ENCODE data around the gene SPAG16. TPM values are rescaled to one million over a fixed set of nuclear protein-coding genes. Genes with fewer than 3 reads are reported as not detected.

Gene SPAG16
- total and polyA plus RNA-seq, 2 of the 13 experiments (the other 11 are each of a cell fraction or from before 2014, with no cell fraction given): 9.6 to 26.5 TPM

DNA sequence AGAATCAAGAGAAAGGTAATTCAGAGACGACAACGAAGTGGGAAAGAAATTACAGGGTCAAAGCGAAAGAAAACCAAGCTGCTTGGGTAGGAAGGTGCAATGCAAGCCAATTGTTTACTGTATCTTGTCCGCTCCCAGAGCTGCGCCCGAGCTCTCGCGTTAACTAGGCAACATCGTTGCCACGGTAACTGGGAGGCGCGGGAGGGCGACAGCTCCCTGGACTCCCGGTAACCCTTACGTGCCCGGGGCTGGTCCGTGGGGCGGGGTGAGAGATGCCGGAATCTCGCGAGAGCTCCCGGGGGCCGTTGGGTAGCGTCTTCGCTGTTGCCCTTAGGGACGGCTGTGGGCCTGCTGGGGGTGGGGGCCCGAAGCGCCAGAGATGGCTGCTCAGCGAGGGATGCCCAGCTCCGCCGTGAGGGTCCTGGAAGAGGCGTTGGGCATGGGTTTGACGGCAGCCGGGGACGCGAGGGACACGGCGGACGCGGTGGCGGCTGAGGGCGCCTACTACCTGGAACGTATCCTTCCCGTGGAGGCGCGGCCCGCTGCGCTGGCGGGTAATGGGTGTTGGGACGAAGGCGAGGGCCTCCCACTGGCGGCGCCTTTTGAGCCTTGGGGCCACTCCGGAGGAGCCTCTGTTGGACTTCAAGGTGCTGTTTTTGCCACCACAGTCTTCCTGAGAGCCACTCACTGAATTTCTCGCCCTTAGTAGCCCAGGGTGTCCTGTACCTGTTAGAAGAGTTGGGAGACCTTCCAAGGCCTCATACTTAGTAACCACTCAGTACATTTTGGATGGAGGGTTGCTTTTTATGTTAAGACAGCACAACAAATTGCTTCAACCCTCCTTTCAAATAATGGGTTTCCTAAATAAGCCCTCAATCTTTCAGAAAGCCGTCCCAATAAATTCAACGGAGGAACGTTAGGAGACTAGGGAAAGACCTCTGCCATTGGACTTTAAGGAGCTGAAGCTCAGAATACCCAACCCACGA lies at the start of gene SPAG16 (continued):
- peak; percentile 92; the same call in 1 of the 2 replicates for TF ChIP-seq ZNF33B (CRISPR knock-in tag; IDR thresholded peaks at IDR 0.05)
- TF ChIP-seq FOSL1 (CRISPR knock-in tag; IDR thresholded peaks at IDR 0.05; ENCODE audit: borderline replicate concordance): no peak
- TF ChIP-seq SMARCE1 (IDR thresholded peaks at IDR 0.05; ENCODE audit: borderline replicate concordance): no peak
- no peak for TF ChIP-seq PHB2 (IDR thresholded peaks at IDR 0.05; ENCODE audit: partially characterized antibody)
- TF ChIP-seq ZZZ3 (CRISPR knock-in tag; IDR thresholded peaks at IDR 0.05; ENCODE audit: borderline replicate concordance): peak; percentile 42; the same call in 1 of the 2 replicates
- TF ChIP-seq NFATC3 (CRISPR knock-in tag; IDR thresholded peaks at IDR 0.05): no peak
- TF ChIP-seq HIVEP1 (CRISPR knock-in tag; IDR thresholded peaks at IDR 0.05): peak; percentile 92
- TF ChIP-seq FIP1L1 (IDR thresholded peaks at IDR 0.05; ENCODE audit: borderline replicate concordance, insufficient read depth, low read depth, low read length): no peak
- TF ChIP-seq IRF2 (CRISPR knock-in tag; IDR thresholded peaks at IDR 0.05): peak; percentile 100
- TF ChIP-seq HCFC1 (IDR thresholded peaks at IDR 0.05; ENCODE audit: low read depth, low read length): peak; percentile 68
- TF ChIP-seq TERF1 (CRISPR knock-in tag; IDR thresholded peaks at IDR 0.05): no peak
- TF ChIP-seq ZNF570 (CRISPR knock-in tag; IDR thresholded peaks at IDR 0.05; ENCODE audit: borderline replicate concordance): no peak
- TF ChIP-seq HOXA7 (CRISPR knock-in tag; IDR thresholded peaks at IDR 0.05): no peak
- peak; percentile 47; the same call in 1 of the 2 replicates for TF ChIP-seq CEBPG (CRISPR knock-in tag; IDR thresholded peaks at IDR 0.05)
- no peak for TF ChIP-seq ZNF362 (CRISPR knock-in tag; IDR thresholded peaks at IDR 0.05; ENCODE audit: borderline replicate concordance)
- TF ChIP-seq EEA1 (CRISPR knock-in tag; IDR thresholded peaks at IDR 0.05; ENCODE audit: borderline replicate concordance): peak; percentile 94; the same call in 1 of the 2 replicates
- TF ChIP-seq, protein P1, sequence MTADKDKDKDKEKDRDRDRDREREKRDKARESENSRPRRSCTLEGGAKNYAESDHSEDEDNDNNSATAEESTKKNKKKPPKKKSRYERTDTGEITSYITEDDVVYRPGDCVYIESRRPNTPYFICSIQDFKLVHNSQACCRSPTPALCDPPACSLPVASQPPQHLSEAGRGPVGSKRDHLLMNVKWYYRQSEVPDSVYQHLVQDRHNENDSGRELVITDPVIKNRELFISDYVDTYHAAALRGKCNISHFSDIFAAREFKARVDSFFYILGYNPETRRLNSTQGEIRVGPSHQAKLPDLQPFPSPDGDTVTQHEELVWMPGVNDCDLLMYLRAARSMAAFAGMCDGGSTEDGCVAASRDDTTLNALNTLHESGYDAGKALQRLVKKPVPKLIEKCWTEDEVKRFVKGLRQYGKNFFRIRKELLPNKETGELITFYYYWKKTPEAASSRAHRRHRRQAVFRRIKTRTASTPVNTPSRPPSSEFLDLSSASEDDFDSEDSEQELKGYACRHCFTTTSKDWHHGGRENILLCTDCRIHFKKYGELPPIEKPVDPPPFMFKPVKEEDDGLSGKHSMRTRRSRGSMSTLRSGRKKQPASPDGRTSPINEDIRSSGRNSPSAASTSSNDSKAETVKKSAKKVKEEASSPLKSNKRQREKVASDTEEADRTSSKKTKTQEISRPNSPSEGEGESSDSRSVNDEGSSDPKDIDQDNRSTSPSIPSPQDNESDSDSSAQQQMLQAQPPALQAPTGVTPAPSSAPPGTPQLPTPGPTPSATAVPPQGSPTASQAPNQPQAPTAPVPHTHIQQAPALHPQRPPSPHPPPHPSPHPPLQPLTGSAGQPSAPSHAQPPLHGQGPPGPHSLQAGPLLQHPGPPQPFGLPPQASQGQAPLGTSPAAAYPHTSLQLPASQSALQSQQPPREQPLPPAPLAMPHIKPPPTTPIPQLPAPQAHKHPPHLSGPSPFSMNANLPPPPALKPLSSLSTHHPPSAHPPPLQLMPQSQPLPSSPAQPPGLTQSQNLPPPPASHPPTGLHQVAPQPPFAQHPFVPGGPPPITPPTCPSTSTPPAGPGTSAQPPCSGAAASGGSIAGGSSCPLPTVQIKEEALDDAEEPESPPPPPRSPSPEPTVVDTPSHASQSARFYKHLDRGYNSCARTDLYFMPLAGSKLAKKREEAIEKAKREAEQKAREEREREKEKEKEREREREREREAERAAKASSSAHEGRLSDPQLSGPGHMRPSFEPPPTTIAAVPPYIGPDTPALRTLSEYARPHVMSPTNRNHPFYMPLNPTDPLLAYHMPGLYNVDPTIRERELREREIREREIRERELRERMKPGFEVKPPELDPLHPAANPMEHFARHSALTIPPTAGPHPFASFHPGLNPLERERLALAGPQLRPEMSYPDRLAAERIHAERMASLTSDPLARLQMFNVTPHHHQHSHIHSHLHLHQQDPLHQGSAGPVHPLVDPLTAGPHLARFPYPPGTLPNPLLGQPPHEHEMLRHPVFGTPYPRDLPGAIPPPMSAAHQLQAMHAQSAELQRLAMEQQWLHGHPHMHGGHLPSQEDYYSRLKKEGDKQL (CRISPR knock-in tag; IDR thresholded peaks at IDR 0.05; ENCODE audit: low read depth): 0 out of 2 replicates have a peak, but pooled peaks have one; percentile 61
- TF ChIP-seq PRMT3 (CRISPR knock-in tag; IDR thresholded peaks at IDR 0.05; ENCODE audit: borderline replicate concordance, low read depth): no peak; the same call in 1 of the 2 replicates
- peak; percentile 75; the same call in 1 of the 2 replicates for TF ChIP-seq ZBTB20 (CRISPR knock-in tag; IDR thresholded peaks at IDR 0.05; ENCODE audit: borderline replicate concordance, low read depth)
- TF ChIP-seq ZNF317 (CRISPR knock-in tag; IDR thresholded peaks at IDR 0.05): peak; percentile 87
- peak; percentile 97 for TF ChIP-seq ZNF225 (CRISPR knock-in tag; IDR thresholded peaks at IDR 0.05)
